Measurements from ENCODE around the gene PSMG3.

PSMG3 gene

GRCh38 chr7:1578513-1578912 is 8.7 kb upstream of the PSMG3 start:
- no peak for DNase-seq

DNA sequence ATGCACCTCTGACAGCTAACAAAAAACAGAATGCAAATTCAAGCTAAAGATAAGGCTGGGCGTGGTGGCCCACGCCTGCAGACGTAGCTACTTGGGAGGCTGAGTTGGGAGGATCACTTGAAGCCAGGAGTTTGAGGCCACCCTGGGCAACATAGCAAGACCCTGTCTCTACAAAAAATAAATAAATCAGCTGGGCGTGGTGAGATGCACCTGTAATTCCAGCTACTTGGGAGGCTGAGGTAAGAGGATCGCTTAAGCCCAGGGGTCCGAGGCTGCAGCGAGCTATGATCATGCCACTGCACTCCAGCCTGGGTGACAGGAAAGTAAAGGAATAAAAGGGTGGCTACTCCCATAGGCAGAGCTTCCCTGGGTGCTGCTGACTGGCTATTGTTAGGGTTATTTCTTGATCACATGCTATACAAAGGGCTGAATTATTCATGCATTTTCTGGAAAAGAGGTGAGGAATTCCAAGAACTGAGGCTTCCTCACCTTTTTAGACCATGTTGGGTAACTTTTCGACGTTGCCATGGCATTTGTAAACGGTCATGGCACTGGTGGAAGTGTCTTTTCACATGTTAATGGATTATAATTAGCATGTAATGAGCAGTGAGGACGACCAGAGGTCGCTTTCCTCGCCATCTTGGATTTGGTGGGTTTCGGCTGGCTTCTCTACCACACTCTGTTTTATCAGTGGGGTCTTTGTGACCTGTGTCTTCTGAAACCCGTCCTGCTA is 6.9 kb upstream of the PSMG3 start:
- no peak for DNase-seq

GRCh38 chr7:1575809-1576208 is 6.0 kb upstream of the PSMG3 start:
- no peak for DNase-seq

DNA sequence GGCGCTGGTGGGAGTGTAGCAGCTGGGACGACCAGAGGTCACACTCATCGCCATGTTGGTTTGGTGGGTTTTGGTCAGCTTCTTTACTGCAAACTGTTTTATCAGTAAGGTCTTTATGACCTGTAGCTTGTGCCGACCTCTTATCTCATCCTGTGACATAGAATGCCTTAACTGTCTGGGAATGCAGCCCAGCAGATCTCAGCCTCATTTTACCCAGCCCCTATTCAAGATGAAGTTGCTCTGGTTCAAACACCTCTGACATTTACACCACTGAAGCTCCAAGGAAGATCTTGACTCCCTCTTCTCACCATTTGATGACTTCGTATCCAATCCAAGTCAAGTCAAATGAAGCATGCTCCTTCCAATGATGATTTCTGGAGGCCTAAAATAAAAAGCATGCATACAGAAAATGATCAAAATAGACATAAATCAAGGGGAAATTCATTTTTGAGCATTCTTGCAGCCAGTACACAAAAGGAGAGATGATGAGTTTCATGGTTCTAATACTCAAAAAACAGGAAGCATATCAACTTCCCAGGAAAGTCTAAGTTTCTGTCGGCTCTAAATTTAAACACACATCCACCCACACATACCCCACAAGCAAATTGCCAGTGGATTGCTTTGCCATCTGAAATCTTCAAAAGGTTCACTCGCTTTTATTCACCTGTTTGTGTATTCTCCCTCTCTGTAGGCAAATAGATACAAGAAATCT is 2.4 kb upstream of the PSMG3 start:
- DNase-seq: no peak

DNA sequence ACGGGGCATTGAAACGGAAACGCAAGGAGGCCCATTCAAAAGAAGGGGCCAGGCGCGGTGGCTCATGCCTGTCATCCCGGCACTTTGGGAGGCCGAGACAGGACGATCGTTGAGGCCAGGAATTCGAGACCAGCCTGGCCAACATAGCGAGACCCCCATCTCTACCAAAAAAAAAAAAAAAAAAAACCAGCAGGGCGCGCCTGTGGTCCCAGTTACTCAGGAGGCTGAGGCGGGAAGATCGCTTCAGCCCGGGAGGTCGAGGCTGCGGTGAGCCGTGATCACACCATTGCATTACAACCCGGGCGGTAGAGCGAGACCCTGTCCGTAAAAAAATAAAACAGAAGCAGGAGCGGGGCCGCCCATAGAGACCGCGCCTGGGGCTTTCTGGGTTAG is 396 bp downstream of the PSMG3 start:
- DNase-seq: no peak

- peak; percentile 29 for DNase-seq
These were observed 816 bp downstream of the PSMG3 start for GRCh38 chr7:1569016-1569415.

GRCh38 chr7:1567896-1568510 is 1.8 kb downstream of the PSMG3 start:
- DNase-seq: no peak

DNA sequence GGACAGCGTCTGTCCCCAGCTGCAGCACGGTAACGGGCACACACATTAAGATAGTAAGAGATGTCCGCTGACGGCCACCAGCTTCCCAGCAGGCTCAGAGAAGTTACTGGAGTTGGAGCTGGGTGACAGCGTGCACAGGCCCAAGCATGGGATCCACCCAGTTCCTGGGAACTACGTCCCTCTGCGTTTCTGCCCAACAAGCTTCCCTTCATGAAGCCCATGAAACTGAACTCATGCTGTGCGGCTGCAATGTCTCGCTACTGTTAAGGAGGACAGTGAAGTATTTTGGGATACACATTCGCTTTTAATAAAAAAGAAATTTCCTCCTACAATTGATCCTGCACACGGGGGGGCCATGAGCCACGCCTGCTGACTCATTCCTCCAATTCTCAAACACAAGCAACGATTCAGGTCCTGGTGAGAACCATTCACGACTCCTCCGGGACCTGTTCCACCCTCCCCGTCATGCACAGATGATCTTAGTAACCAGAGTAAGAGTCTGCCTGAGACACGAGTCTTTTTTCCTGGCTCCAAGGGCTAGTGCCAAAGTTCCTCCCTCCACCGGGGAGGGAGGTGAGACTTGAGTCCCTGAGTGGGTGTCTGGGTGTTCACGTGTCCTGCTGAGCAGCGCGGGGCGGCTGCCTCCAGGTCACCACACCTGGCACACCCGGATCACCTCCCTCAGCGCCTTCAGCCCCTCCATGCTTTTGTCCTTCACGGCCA is 2.6 kb downstream of the PSMG3 start:
- DNase-seq: no peak

- no peak for DNase-seq
These were observed 3.2 kb downstream of the PSMG3 start for GRCh38 chr7:1566687-1567048.

DNA sequence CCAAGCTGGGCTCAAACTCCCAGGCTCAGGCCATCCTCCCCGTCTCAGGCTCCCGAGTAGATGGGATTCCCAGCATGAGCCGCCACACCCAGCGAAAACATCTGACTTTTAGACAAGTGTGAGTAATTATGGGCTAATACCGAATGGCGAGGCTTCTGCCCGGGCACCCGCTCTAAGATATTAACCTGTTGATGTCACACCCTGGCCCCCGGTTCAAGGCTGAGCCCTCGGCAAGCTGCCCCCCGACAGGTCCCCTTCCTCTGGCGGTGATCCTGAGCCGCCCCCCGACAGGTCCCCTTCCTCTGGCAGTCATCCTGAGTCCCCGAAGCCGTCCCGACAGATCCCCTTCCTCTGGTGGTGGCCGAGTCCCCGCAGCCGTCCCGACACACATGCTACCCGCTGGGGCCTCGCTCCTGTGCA is 5.2 kb downstream of the PSMG3 start:
- DNase-seq: no peak

GRCh38 chr7:1563981-1564602 is 5.7 kb downstream of the PSMG3 start:
- DNase-seq: no peak

DNA sequence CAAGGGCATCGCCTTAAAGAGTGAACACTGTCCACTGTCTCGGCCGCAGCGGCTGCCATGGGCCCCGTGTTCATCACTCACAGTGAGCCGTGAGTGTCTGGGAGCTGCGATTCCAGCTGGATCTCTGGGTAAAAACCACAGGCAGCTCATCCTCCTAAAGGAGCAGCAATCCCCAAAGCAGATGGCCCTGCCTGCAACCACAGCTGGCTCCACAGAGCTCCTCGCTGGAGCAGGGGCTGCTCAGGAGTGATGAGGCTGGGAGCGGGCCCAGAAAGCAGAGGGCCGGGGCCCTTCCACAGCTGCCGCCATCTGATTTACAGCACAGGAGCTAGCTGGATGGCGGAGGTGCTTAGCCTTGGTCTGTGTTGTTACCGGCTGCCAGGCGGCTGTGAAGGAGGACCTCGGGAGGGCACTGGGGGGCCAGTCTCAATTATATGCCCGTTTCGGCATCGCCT is 7.2 kb downstream of the PSMG3 start:
- no peak for DNase-seq

- no peak for DNase-seq
These were observed 7.7 kb downstream of the PSMG3 start for GRCh38 chr7:1562116-1562515.

DNA sequence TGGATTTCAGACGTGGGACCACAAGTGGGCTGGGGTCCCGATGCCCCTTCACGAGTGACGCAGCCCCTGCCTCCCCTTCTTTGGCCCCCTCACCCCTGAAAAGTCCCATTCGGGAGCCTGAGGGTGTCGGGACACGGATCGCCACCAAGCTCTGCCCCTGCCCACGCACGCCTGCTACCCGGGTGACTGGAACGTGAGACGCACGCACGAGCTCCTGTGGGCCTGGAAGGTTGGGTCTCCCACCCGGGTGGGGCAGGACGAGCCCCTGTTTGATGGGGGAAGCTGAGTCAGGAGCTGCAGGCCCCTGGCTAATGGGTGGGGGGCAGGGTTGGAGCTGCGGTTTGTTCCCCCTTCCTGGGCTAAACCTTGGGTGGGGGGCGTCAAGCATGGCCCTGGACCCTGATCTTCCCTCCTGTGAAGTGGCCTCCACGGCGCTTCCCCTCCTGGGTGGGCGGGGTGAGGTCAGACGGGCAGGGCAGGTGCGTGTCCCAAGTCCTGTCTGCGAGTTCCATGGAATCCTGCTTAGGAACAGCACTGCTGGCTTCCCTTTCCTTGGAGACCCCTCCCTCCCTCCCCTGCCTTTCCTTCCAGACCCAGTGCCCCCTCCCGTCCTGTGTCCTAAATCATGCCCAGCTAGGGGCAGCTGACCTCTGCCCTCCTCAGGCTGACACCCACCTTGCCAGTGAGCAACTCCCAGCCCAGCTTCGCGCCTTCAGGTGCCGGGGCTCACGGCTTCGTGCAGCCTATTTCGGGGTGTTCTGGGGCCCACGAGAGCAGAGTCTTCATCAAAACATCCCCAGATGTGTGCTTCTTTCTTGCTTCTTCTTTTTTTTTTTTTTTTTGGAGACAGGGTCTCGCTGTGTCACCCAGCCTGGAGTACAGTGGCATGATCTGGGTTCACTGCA is 8.5 kb downstream of the PSMG3 start:
- no peak for DNase-seq

DNA sequence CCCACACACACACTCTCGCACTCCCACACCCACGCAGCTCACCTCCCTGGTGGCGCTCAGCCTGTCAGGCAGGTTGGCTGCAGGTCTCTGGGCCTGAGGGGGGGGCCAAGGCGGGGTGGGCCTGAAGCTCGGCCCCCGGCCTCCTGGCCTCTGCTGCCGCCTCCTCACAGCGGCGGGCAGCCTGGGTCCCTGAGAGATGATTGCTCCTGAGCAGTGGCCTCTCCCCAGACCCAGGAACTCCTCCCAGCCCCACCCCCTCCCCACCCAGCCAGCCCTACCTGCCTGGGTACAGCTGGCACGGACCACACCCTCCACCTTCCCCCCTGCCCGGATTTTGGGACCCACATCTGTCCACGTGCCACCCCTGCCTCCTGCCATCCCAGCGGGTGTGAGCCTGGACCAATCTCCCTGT is 9.2 kb downstream of the PSMG3 start:
- no peak for DNase-seq

GRCh38 chr7:1559626-1560590 is 9.9 kb downstream of the PSMG3 start:
- no peak for DNase-seq

DNA sequence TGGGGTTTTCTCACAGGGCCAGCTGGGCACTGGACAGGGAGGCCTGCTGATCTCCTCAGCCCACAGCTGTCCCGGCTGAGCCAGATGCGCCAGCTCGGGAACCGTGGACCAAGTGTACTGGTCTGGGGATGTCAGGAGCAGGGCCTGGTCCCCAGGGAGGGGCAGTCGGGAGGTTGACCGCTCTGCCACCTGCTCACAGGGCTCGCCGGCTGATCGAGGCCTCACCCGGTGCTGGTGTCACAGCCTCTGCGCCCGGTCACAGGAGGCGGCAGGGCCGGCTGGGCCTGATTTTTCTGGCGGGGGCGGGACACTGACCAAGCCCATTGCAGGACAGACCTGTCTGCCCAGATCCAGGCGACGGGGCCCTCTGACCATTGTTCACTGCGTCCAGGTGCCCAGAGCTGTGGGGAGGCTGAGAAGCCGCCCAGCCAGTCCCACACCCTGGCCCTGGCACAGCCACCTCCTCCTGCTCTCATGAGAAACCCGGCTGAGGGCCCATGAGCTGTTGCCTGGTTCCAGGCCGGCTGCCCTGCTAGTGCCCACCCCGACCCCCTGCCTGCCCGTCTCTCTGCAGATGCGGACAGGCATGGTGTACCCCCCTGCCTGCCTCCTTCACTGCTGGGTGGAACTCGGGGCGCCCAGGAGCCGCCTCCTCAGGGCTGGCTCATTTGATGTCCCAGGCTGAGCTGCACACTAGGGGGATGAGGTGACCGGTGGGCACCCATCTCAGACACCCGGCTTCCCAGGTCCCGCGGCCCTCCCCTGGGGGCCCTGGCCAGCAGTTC is 10.8 kb downstream of the PSMG3 start:
- DNase-seq: no peak

DNA sequence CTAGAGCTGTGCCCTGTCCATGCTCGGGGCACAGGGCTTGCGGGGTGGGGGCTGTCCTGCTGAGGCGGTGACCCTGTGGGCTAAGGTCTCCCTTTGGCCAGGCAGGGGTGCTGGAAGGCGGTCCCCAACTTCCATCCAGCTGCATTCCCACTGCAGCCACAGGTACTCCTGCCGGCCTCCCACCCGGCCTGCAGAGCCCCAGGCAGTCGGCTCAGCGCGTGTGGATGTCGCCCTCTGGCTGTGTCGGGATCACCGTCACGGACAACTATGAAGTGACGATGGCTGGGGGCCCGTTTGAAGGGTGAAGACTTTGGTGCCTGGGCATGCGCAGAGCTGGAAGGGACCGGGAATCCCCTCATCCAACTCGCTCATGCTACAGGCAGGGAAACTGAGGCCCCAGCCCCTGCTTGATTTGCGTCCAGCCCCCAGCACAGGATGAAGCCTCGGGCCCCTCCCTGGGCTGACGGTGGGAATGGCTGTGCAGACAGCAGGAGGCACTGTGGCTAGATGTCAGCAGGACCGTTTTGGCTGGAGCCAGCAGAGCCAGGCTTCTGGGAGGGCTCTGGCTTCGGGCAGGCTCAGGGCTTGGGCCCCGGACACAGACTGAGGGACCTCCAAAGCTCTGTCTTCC is 11.5 kb downstream of the PSMG3 start:
- DNase-seq: no peak

- no peak for DNase-seq
These were observed 12.1 kb downstream of the PSMG3 start for GRCh38 chr7:1557771-1558170.
